ENCODE data around the gene TSPAN5. TPM values are rescaled to one million over a fixed set of nuclear protein-coding genes. Genes with fewer than 3 reads are reported as not detected.
"Not testable (repeated sequence)": the region's sequence is repeated elsewhere in the genome, so short reads cannot be mapped to it uniquely, and the experiment has no call there.

The TSPAN5 gene
- total and polyA plus RNA-seq, 4 experiments from 2014 or later, result 16.8 to 40.4 (median 25.7) TPM

DNA sequence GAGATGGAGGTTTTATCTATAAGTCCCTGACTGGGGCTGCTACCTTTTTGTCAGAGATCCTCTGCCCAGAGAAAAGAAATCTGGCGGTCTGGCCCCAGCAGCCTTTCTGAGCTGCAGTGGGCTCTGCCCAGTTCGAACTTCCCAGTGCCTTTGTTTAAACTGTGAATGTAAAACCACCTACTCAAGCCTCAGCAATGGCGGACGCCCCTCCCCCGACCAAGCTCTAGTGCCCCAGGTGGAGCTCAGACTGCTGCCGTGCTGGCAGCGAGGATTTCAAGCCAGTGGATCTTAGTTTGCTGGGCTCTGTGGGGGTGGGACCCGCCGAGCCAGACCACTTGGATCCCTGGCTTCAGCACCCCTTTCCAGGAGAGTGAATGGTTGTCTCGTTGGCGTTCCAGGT, 121.8 kb downstream of the TSPAN5 start:
- CTCF ChIA-PET (ENCODE audit: partially characterized antibody), result no interaction called here
- H3K27ac Mint-ChIP-seq, result no peak overlapping the region
- no peaks in the 10 kb centered on the region for H3K36me3 ChIP-seq (ENCODE audit: insufficient read depth, low read length)

DNA sequence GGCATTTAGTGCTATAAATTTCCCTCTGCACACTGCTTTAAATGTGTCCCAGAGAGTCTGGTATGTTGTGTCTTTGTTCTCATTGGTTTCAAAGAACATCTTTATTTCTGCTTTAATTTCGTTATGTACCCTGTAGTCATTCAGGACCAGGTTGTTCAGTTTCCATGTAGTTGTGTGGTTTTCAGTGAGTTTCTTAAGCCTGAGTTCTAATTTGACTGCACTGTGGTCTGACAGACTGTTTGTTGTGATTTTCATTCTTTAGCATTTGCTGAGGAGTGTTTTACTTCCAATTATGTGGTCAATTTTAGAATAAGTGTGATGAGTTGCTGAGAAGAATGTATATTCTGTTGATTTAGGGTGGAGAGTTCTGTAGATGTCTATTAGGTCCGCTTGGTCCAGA, 124.3 kb downstream of the TSPAN5 start:
- H3K9me3 ChIP-seq (ENCODE audit: control insufficient read depth in 1 of 2, low read length in 2 of 2); POLR2A ChIA-PET (ENCODE audit: partially characterized antibody); H3K9me3 Mint-ChIP-seq; DNase-seq; H3K4me3 ChIP-seq (ENCODE audit: low read length in 2 of 2); H3K36me3 ChIP-seq (ENCODE audit: insufficient read depth, low read length); H3K27ac ChIP-seq (ENCODE audit: low read depth, low read length); H3K27me3 ChIP-seq (ENCODE audit: insufficient read depth, low read length); H3K27me3 Mint-ChIP-seq; H3K4me3 Mint-ChIP-seq; CTCF ChIA-PET (ENCODE audit: partially characterized antibody); H3K4me1 ChIP-seq (ENCODE audit: insufficient read depth, low read length); intact Hi-C loops (cut with micrococcal nuclease): not testable (repeated sequence)
- H3K27ac Mint-ChIP-seq, result peak overlapping the region in 1 of 7 donors; percentile 12
- peaks cover 0 to 16% of the 10 kb centered on the region in 2 donors for H3K36me3 Mint-ChIP-seq
- H3K4me1 Mint-ChIP-seq, result peaks cover 22 to 48% (median 35%) of the 10 kb centered on the region in 4 donors

More for the DNA sequence above, 121.8 kb downstream of the TSPAN5 start:
- Mint-ChIP-seq H3K9me3 (peaks cover 0 to 2% (median 0%) of the 10 kb centered on the region in 8 donors), H3K36me3 (peaks cover 0 to 16% of the 10 kb centered on the region in 2 donors), H3K4me3 (no peak overlapping the region), H3K27me3 (no peaks in the 10 kb centered on the region), H3K4me1 (peaks cover 16 to 30% (median 17%) of the 10 kb centered on the region in 4 donors)
- no peaks in the 10 kb centered on the region for H3K9me3 ChIP-seq (ENCODE audit: control insufficient read depth in 1 of 2, low read length in 2 of 2)
- no peaks in the 10 kb centered on the region for H3K4me1 ChIP-seq (ENCODE audit: insufficient read depth, low read length)
- no peak overlapping the region for H3K4me3 ChIP-seq (ENCODE audit: low read length in 2 of 2)
- H3K27me3 ChIP-seq (ENCODE audit: insufficient read depth, low read length), result no peaks in the 10 kb centered on the region
- H3K27ac ChIP-seq (ENCODE audit: low read depth, low read length), result no peak overlapping the region
- POLR2A ChIA-PET (ENCODE audit: partially characterized antibody), result no interaction called here
- intact Hi-C loops (cut with micrococcal nuclease), result no loop called here
- DNase-seq, result no peak

DNA sequence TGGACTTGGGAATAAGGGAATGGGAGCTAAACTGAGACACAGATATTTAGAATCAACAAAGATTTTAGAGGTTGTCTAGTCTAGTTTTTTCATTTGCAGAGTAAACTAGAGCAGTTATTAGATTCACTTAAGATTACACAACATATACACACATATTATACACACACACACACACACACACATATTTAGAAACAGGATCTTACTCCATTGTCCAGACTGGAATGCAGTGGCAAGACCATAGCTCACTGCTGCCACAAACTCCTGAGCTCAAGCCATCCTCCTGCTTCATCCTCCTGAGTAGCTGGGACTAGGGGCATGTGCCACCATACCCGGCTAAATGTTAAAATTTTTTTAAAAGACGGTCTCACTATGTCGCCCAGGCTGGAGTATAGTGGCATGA, 127.8 kb downstream of the TSPAN5 start:
- peaks cover 0 to 3% (median 0%) of the 10 kb centered on the region in 8 donors for H3K9me3 Mint-ChIP-seq
- H3K27ac Mint-ChIP-seq, result peak overlapping the region in 2 of 7 donors; percentile 43 to 47
- no peaks in the 10 kb centered on the region for H3K9me3 ChIP-seq (ENCODE audit: control insufficient read depth in 1 of 2, low read length in 2 of 2)

DNA sequence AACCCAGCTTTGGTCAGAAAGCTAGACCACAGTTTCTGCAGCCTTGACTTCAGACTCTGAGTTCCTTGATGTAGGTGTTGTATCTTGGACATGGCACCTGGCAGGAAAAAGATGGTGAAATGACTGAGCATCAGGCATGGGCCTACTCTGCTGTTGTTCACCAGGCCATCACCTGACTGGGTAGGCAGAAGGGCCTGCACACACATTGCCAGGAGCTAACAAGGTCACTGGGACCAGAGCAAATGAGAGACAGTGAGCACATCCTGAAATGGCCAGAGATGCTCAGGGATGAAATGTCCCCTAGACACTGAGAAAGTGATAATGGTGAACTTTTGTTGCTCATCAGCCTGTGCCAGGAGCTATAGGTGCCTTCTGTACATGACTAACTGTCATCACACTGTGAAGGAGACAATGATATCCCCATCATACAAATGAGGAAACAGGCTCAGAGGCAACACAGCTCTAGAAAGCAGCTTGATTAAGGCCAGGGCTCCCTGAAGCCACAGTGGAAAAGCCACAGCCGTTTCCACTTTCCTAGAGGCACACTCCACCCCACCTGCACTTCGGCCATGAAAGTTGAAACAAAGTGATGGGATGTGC, 128.3 kb downstream of the TSPAN5 start:
- Mint-ChIP-seq H3K27me3 (no peaks in the 10 kb centered on the region), H3K9me3 (peaks cover 0 to 3% (median 0%) of the 10 kb centered on the region in 8 donors), H3K4me3 (no peak overlapping the region), H3K36me3 (no peaks in the 10 kb centered on the region), H3K4me1 (peaks cover 35 to 70% (median 46%) of the 10 kb centered on the region in 4 donors), H3K27ac (peak overlapping the region in 2 of 7 donors; percentile 50 to 57)
- Histone ChIP-seq H3K27ac (ENCODE audit: low read depth, low read length) (no peak overlapping the region), H3K4me3 (ENCODE audit: low read length in 2 of 2) (no peak overlapping the region), H3K4me1 (ENCODE audit: insufficient read depth, low read length) (no peaks in the 10 kb centered on the region), H3K36me3 (ENCODE audit: insufficient read depth, low read length) (no peaks in the 10 kb centered on the region), H3K9me3 (ENCODE audit: control insufficient read depth in 1 of 2, low read length in 2 of 2) (no peaks in the 10 kb centered on the region), H3K27me3 (ENCODE audit: insufficient read depth, low read length) (no peaks in the 10 kb centered on the region)
- no peak for DNase-seq
- POLR2A ChIA-PET (ENCODE audit: partially characterized antibody), result no interaction called here
- CTCF ChIA-PET (ENCODE audit: partially characterized antibody), result interaction anchor here (1.3 kb wide), 1 partner anchor 63 kb away, joined by 3 read pairs; no protein-coding TSS in a partner anchor
- intact Hi-C loops (cut with micrococcal nuclease), result no loop called here

More for the DNA sequence above, 127.8 kb downstream of the TSPAN5 start:
- Histone ChIP-seq H3K4me3 (ENCODE audit: low read length in 2 of 2) (no peak overlapping the region), H3K27ac (ENCODE audit: low read depth, low read length) (no peak overlapping the region), H3K27me3 (ENCODE audit: insufficient read depth, low read length) (no peaks in the 10 kb centered on the region), H3K36me3 (ENCODE audit: insufficient read depth, low read length) (no peaks in the 10 kb centered on the region), H3K4me1 (ENCODE audit: insufficient read depth, low read length) (no peaks in the 10 kb centered on the region)
- Mint-ChIP-seq H3K4me1 (peaks cover 35 to 69% (median 44%) of the 10 kb centered on the region in 4 donors), H3K36me3 (peaks cover 0 to 2% of the 10 kb centered on the region in 2 donors), H3K27me3 (no peaks in the 10 kb centered on the region), H3K4me3 (no peak overlapping the region)
- DNase-seq, result no peak
- intact Hi-C loops (cut with micrococcal nuclease), result no loop called here
- POLR2A ChIA-PET (ENCODE audit: partially characterized antibody), result no interaction called here
- CTCF ChIA-PET (ENCODE audit: partially characterized antibody), result interaction anchor here (1.3 kb wide), 1 partner anchor 63 kb away, joined by 3 read pairs; no protein-coding TSS in a partner anchor

DNA sequence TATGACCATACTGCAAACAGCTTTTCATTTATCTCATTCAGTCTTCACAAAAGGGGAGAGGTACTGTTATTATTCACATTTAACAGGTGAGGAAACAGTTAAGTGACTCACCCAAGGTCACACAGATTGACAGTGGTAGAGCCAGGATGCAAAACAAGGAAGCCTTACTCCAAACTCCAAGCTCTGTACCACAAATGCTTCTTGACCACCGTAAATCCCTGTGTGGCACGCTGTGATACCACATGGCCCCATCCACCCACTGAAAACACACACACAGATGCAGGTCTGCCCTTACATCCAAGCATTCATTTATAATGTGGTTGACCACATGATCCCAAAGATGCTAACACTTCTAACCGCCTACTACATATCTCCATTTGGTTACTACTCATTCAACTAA, 129.5 kb downstream of the TSPAN5 start:
- no peak overlapping the region for H3K27ac ChIP-seq (ENCODE audit: low read depth, low read length)
- ChIA-PET POLR2A (ENCODE audit: partially characterized antibody) (no interaction called here), CTCF (ENCODE audit: partially characterized antibody) (no interaction called here)
- peak overlapping the region in 3 of 7 donors; percentile 38 to 73 (median 50) for H3K27ac Mint-ChIP-seq
- intact Hi-C loops (cut with micrococcal nuclease), result no loop called here
- H3K4me3 Mint-ChIP-seq, result peak overlapping the region in 1 of 8 donors; percentile 3
- no peak overlapping the region for H3K4me3 ChIP-seq (ENCODE audit: low read length in 2 of 2)
- no peaks in the 10 kb centered on the region for H3K27me3 Mint-ChIP-seq
- peaks cover 0 to 3% (median 0%) of the 10 kb centered on the region in 8 donors for H3K9me3 Mint-ChIP-seq
- H3K4me1 ChIP-seq (ENCODE audit: insufficient read depth, low read length), result no peaks in the 10 kb centered on the region
- DNase-seq, result no peak
- H3K9me3 ChIP-seq (ENCODE audit: control insufficient read depth in 1 of 2, low read length in 2 of 2), result no peaks in the 10 kb centered on the region
- peaks cover 37 to 72% (median 47%) of the 10 kb centered on the region in 4 donors for H3K4me1 Mint-ChIP-seq
- H3K36me3 ChIP-seq (ENCODE audit: insufficient read depth, low read length), result no peaks in the 10 kb centered on the region
- no peaks in the 10 kb centered on the region for H3K27me3 ChIP-seq (ENCODE audit: insufficient read depth, low read length)
- H3K36me3 Mint-ChIP-seq, result no peaks in the 10 kb centered on the region

DNA sequence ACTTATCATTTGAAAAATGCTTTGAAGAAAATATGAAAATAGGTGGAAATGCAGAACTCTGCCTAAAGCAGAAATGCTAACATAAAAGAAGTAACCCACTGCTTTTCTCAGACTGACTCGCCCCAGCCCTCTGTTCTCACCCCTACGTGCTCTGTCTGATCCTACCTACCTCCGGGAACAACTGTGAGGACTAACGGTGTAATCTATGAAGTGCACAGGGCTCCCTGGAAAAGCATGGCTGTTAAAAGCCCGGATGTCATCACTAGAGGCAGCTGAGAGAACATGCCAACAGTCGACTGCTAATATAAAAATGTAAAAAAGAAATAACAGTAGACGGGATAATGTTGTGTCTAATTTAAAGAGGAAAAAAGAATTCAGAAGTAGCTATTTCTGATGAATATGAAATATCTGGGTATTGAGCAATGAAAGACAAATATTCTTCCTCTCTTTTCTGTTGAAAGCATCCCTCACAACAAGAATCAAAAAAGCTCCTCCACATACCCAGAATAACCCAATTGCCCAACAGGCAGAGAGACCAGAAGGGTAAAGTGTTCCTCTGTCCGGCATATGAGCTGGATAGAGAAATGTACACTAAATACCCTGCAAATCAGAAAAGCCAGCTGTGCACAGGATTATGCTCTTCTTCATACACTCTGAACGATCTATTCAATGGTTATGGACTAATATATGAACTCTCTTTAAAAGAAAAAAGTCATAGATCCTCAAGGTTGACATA, 130.7 kb downstream of the TSPAN5 start:
- H3K9me3 ChIP-seq (ENCODE audit: control insufficient read depth in 1 of 2, low read length in 2 of 2), result no peaks in the 10 kb centered on the region
- H3K4me1 ChIP-seq (ENCODE audit: insufficient read depth, low read length), result no peaks in the 10 kb centered on the region
- Mint-ChIP-seq H3K27me3 (no peaks in the 10 kb centered on the region), H3K4me1 (peaks cover 40 to 78% (median 45%) of the 10 kb centered on the region in 4 donors), H3K36me3 (no peaks in the 10 kb centered on the region), H3K4me3 (no peak overlapping the region), H3K27ac (no peak overlapping the region), H3K9me3 (peaks cover 0 to 3% (median 0%) of the 10 kb centered on the region in 8 donors)
- POLR2A ChIA-PET (ENCODE audit: partially characterized antibody), result no interaction called here
- H3K36me3 ChIP-seq (ENCODE audit: insufficient read depth, low read length), result no peaks in the 10 kb centered on the region
- H3K27me3 ChIP-seq (ENCODE audit: insufficient read depth, low read length), result no peaks in the 10 kb centered on the region
- no peak for DNase-seq
- no peak overlapping the region for H3K4me3 ChIP-seq (ENCODE audit: low read length in 2 of 2)
- no peak overlapping the region for H3K27ac ChIP-seq (ENCODE audit: low read depth, low read length)
- intact Hi-C loops (cut with micrococcal nuclease), result no loop called here
- CTCF ChIA-PET (ENCODE audit: partially characterized antibody), result interaction anchor here (0.9 to 1.0 kb wide), 2 partner anchors 15 to 21 kb away, joined by 3 to 4 read pairs; no protein-coding TSS in a partner anchor

DNA sequence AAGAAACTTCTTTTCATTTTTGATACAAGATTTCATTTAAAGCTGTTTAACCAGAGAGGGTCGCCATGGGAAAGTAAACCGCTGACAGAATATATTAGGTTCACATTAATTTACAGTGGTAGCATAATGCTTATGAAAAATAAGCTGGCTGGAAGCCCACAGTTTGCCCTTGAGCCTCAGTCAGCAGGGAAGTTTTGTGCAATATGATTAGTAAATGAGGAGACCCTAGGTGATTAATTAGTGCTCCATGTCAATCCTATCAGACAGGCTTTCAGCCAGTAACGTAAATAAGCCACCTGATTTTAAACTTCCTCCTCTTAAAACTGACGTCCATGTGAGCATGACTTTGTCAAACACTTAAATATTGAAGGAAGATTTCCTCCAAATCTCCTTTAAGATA, 134.2 kb downstream of the TSPAN5 start:
- Mint-ChIP-seq H3K4me3 (no peak overlapping the region), H3K36me3 (no peaks in the 10 kb centered on the region), H3K27ac (no peak overlapping the region), H3K4me1 (peaks cover 40 to 71% (median 47%) of the 10 kb centered on the region in 4 donors), H3K27me3 (no peaks in the 10 kb centered on the region), H3K9me3 (no peaks in the 10 kb centered on the region)
- POLR2A ChIA-PET (ENCODE audit: partially characterized antibody), result no interaction called here
- Histone ChIP-seq H3K4me1 (ENCODE audit: insufficient read depth, low read length) (peaks cover 15% of the 10 kb centered on the region), H3K36me3 (ENCODE audit: insufficient read depth, low read length) (no peaks in the 10 kb centered on the region), H3K9me3 (ENCODE audit: control insufficient read depth in 1 of 2, low read length in 2 of 2) (no peaks in the 10 kb centered on the region), H3K27ac (ENCODE audit: low read depth, low read length) (no peak overlapping the region), H3K4me3 (ENCODE audit: low read length in 2 of 2) (no peak overlapping the region), H3K27me3 (ENCODE audit: insufficient read depth, low read length) (no peaks in the 10 kb centered on the region)
- intact Hi-C loops (cut with micrococcal nuclease), result no loop called here
- CTCF ChIA-PET (ENCODE audit: partially characterized antibody), result interaction anchor here (0.6 kb wide), 1 partner anchor 218 kb away, joined by 3 read pairs; no protein-coding TSS in a partner anchor
- no peak for DNase-seq
